ENCODE measurements around the gene HDAC7.

The HDAC7 gene

GRCh38 chr12:47785887-47786661, 33.6 kb downstream of the HDAC7 start:
- peaks cover 20% of the 10 kb centered on the region for H3K4me1 ChIP-seq (ENCODE audit: insufficient read depth, poor library complexity, severe bottlenecking)
- H3K36me3 ChIP-seq (ENCODE audit: low read depth), result peaks cover 87% of the 10 kb centered on the region
- DNase-seq (ENCODE audit: low spot score), result no peak

GRCh38 chr12:47785036-47785886, 34.4 kb downstream of the HDAC7 start:
- no peak overlapping the region for H3K27ac ChIP-seq (ENCODE audit: poor library complexity, severe bottlenecking)
- H3K4me1 ChIP-seq (ENCODE audit: insufficient read depth, poor library complexity, severe bottlenecking), result peaks cover 20% of the 10 kb centered on the region
- peaks cover 81% of the 10 kb centered on the region for H3K36me3 ChIP-seq (ENCODE audit: low read depth)
- no peak for TF ChIP-seq CTCF (IDR thresholded peaks at IDR 0.05; ENCODE audit: poor library complexity, severe bottlenecking)
- no peak overlapping the region for H3K4me3 ChIP-seq (ENCODE audit: severe bottlenecking)
- no peaks in the 10 kb centered on the region for H3K27me3 ChIP-seq (ENCODE audit: insufficient read depth, poor library complexity, severe bottlenecking)
- no peaks in the 10 kb centered on the region for H3K9me3 ChIP-seq (ENCODE audit: severe bottlenecking)
- no peak for ATAC-seq (ENCODE audit: low read depth)
- DNase-seq (ENCODE audit: low spot score), result no peak

More at GRCh38 chr12:47785887-47786661, 33.6 kb downstream of the HDAC7 start:
- Histone ChIP-seq H3K9me3 (ENCODE audit: severe bottlenecking) (no peaks in the 10 kb centered on the region), H3K27ac (ENCODE audit: poor library complexity, severe bottlenecking) (no peak overlapping the region), H3K4me3 (ENCODE audit: severe bottlenecking) (no peak overlapping the region), H3K27me3 (ENCODE audit: insufficient read depth, poor library complexity, severe bottlenecking) (no peaks in the 10 kb centered on the region)
- ATAC-seq (ENCODE audit: low read depth), result no peak
- no peak for TF ChIP-seq CTCF (IDR thresholded peaks at IDR 0.05; ENCODE audit: poor library complexity, severe bottlenecking)

DNA sequence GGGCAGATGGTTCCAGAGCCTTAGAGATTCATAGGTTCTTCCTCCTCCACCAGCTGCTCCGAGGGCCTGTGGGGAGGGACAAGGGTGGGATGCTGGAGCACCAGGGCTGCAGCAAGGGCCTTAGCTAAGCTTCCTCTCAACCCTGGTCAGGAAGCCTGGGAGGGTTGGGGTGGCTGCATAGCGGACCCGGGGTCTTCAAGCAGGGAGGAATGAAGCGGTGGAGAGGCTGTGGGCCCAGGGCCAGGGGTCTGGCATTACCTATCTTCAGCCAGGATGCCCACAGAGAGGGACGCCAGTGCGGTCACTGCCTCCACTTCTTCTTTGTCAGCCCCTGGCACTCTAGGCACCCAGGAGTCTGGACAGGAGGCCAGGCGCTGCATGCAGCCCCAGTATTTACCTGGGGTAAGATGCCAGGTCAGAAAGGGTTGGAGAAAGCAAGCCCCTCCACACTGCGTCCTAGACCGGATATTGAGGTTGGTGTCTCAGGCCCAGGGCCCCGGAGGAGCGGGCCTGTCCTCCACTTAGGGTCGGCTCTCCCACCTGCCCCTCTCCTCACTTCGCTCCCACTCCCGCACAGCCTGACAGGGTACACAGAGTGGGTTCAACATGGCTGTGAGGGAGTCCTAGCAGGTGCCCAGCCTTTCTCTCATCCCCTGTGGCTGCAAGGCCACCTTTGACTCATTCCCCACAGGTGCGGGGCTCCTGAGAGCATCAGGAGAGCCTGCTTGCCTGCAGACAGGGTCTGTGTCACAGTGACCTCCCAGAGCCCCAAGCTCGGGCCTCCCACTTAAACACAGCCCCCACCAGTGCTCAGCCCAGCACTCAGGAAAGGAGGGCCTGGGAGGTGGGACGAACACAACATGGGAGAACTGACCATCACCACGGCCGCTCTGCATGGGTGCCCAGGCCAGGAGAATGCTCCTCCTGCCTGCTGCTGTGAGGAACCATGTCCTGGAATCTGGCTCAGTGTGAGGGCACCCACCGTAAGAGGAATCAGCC, 35.6 kb downstream of the HDAC7 start:
- H3K27me3 ChIP-seq (ENCODE audit: insufficient read depth, poor library complexity, severe bottlenecking), result no peaks in the 10 kb centered on the region
- DNase-seq (ENCODE audit: low spot score) (no peak), ATAC-seq (ENCODE audit: low read depth) (no peak)
- H3K4me1 ChIP-seq (ENCODE audit: insufficient read depth, poor library complexity, severe bottlenecking), result peaks cover 20% of the 10 kb centered on the region
- H3K4me3 ChIP-seq (ENCODE audit: severe bottlenecking), result no peak overlapping the region
- no peak for TF ChIP-seq CTCF (IDR thresholded peaks at IDR 0.05; ENCODE audit: poor library complexity, severe bottlenecking)
- peaks cover 71% of the 10 kb centered on the region for H3K36me3 ChIP-seq (ENCODE audit: low read depth)
- peak overlapping the region; percentile 53 for H3K27ac ChIP-seq (ENCODE audit: poor library complexity, severe bottlenecking)
- no peaks in the 10 kb centered on the region for H3K9me3 ChIP-seq (ENCODE audit: severe bottlenecking)

- TF ChIP-seq CTCF (IDR thresholded peaks at IDR 0.05; ENCODE audit: poor library complexity, severe bottlenecking), result no peak
- H3K36me3 ChIP-seq (ENCODE audit: low read depth), result peaks cover 62% of the 10 kb centered on the region
- H3K27ac ChIP-seq (ENCODE audit: poor library complexity, severe bottlenecking), result peak overlapping the region; percentile 53
- H3K9me3 ChIP-seq (ENCODE audit: severe bottlenecking), result no peaks in the 10 kb centered on the region
- H3K27me3 ChIP-seq (ENCODE audit: insufficient read depth, poor library complexity, severe bottlenecking), result no peaks in the 10 kb centered on the region
- H3K4me3 ChIP-seq (ENCODE audit: severe bottlenecking), result no peak overlapping the region
- no peak for DNase-seq (ENCODE audit: low spot score)
- no peak for ATAC-seq (ENCODE audit: low read depth)
- peaks cover 20% of the 10 kb centered on the region for H3K4me1 ChIP-seq (ENCODE audit: insufficient read depth, poor library complexity, severe bottlenecking)
These were observed 36.5 kb downstream of the HDAC7 start for GRCh38 chr12:47783024-47783755.
